AG09319 (cell line): Measurements from ENCODE around the gene LRRC36.
"Not testable (repeated sequence)": the region's sequence is repeated elsewhere in the genome, so short reads cannot be mapped to it uniquely, and the experiment has no call there.

Experiments used
- DNase-seq: peaks from one replicate; pipeline ENCODE4 v3.0.0-alpha.2; 2010; ENCODE audit warnings: low read depth; ENCODE audit errors: extremely low read depth
- TF ChIP-seq, protein P1 (sequence below): IDR thresholded peaks from 2 replicates; pipeline ENCODE4 v1.5.1; 2011; ENCODE audit warnings: low read depth, mild to moderate bottlenecking, inconsistent platforms, low read length, moderate library complexity

LRRC36 gene

DNA sequence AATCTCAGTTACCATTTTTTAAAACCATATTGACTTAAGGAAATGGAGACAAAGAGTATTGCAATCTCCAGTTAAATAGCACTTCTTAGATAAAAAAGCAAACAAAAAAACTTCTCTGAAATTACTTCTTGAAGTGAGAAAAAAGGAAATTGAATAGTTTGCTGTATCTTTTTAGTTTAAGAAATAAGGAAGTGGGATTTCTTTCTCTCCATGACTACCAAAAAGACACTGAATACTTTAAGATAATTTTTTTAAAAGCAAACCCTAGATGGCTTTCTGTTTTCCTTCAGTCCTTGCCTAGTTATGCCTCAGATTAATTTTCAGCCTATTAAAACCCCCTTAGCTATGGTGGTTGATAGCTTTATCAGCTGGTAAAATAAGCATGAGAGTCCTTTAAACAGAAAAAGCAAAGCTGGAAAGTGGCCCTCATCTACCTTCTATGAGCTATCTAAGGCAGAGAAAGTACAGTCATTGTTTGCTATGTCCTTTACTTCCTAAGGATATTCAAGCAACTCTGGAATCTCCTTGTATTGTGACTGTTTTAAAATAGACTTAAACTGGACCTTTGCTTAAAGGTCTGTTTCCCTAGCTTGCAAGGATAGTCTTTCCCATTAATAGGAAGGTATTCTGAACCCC is 38.1 kb downstream of the LRRC36 start:
- no peak for DNase-seq
- TF ChIP-seq, protein P1, sequence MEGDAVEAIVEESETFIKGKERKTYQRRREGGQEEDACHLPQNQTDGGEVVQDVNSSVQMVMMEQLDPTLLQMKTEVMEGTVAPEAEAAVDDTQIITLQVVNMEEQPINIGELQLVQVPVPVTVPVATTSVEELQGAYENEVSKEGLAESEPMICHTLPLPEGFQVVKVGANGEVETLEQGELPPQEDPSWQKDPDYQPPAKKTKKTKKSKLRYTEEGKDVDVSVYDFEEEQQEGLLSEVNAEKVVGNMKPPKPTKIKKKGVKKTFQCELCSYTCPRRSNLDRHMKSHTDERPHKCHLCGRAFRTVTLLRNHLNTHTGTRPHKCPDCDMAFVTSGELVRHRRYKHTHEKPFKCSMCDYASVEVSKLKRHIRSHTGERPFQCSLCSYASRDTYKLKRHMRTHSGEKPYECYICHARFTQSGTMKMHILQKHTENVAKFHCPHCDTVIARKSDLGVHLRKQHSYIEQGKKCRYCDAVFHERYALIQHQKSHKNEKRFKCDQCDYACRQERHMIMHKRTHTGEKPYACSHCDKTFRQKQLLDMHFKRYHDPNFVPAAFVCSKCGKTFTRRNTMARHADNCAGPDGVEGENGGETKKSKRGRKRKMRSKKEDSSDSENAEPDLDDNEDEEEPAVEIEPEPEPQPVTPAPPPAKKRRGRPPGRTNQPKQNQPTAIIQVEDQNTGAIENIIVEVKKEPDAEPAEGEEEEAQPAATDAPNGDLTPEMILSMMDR: no peak

DNA sequence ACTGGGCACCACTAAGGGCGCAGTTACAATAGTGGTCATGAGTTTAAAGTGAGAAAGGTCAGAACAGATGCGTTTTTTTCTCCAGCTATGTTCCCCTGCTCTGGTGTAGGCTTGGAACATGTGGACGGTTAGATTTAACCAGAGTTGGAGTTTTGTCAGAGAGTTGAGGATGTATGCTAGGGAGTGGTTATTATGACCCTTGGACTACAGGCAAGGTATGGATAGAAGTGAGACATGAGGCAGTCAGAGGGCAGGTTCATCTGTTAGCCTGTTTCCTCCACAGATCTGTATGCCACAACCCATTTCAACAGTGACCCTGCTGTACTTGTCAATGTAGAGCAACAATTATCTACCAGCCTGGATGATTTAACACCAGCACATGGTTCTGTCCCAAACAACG is 44.0 kb downstream of the LRRC36 start:
- no peak for DNase-seq
- TF ChIP-seq, protein P1: no peak

DNA sequence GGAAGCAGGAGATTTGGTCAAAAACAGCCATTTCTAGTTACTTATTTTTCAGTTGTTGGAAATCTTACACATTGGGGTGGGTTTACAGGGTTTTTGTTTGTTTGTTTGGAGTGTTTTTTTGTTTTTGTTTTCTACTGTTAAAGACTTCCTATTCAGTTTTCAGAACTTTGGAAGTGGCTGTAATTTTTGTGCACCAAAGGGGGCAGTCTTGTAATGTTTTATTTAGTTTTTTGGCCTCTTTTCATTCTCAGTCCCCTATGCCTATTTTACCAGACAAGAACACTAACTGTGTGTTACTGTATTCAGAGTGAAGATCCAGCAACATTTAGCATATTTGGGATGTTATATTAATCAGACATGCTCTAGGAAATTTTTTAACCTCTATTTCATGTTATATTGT is 46.0 kb downstream of the LRRC36 start:
- DNase-seq: peak; percentile 11
- TF ChIP-seq, protein P1: peak; percentile 52

DNA sequence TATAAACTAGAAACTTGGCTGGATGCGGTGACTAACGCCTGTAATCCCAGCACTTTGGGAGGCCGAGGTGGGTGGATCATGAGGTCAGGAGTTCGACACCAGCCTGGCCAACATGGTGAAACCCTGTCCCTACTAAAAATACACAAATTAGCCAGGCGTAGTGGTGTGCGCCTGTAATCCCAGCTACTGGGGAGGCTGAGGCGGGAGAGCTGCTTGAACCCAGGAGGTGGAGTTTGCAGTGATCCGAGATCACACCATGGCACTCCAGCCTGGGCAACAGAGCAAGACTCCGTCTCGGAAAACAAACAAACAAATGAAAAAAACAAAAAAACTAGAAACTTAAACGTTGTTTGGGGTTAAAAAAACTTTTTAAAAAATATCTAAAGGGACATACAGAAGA is 49.4 kb downstream of the LRRC36 start:
- DNase-seq: not testable (repeated sequence)

DNA sequence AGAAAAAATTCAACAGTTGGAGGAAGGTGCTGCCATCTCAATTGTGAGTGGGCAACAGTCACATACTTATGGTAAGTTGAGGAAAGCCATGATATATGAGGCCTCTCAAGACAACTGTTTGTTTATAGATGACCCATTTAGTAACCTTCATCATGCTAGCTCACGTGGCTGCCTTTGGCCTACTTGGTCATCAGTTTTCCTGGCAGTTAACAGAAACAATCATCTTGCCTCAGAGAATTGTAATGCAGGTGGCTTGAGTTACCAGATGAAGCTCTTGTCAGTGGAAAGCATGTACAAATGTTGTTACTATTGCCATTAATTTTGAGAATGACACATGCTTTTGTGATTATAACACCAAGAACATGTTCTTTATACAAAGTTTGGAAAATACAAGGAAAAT is 52.0 kb downstream of the LRRC36 start:
- no peak for DNase-seq
- TF ChIP-seq, protein P1: no peak

DNA sequence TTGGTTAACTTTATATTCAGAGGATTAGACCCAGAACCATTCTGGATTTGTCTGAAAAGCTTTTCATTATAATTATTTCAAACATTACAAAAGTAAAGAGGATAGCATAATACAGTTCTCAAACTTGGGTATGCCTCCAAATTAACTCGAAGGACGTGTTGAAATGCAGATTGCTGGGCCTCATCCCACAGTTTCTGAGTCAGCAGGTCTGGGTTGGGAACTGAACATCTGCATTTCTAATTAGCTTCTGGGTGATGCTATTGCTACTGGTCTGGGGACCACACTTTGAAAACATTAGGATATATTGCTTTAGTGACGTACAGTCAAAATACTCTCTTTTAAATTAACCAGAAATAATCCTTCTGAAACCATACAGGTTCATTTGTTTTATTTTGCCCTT is 56.7 kb downstream of the LRRC36 start:
- no peak for DNase-seq
- TF ChIP-seq, protein P1: no peak

DNA sequence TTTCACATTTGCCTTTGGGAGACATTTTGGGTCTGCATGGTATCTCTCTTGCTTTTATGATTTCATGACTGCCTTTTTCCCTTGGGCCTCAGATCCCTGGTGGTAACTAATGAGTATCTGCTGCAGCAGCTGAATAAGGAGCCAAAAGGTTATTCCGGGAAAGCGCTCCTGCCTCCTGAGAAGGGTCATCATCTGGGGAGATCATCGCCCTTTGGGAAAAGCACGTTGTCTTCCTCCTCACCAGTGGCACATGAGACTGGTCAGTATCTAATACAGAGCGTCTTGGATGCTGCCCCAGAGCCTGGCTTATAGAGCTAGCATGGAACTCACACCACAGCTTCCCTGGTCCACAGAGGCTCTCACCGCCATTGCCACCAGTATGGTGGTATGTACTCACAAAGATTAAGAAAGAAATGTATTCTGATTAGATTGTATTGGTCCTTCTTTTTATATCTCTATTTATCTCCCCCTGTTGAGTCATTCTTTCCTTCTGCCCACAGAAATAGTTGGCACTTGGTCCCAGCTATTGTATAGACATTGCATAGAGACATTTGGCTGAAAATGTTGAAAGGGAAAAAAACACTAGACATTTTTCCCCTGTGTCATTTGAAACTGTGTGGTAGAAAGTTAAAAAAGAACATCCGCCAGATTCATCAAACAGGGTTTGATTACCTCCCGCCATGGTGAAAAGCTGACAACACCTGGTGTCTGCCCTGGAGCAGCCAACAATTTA is 58.3 kb downstream of the LRRC36 start:
- DNase-seq: no peak
- TF ChIP-seq, protein P1: no peak
